AG04450 (cell line): ENCODE measurements around the gene TNFRSF18. TPM values are rescaled to one million over a fixed set of nuclear protein-coding genes. Genes with fewer than 3 reads are reported as not detected.

Experiments used
- CTCF ChIA-PET: fragments of 300-600, 350-600 bp; formaldehyde crosslinking; extraction: SDS; loops from one replicate; lab custom pipeline; 2022; ENCODE audit warnings: antibody characterized with exemption, inconsistent platforms; lab: Charles Lee
- POLR2A ChIA-PET: fragments of 350-600 bp; formaldehyde crosslinking; extraction: SDS; loops from one replicate; lab custom pipeline; 2021; ENCODE audit warnings: antibody characterized with exemption, inconsistent platforms; lab: Yijun Ruan, JAX
- DNase-seq: peaks from one replicate; pipeline ENCODE4 v3.0.0-alpha.2; 2011; ENCODE audit warnings: low read depth, low spot score
- H3K27ac ChIP-seq: one replicate; pipeline ENCODE4 v1.5.1; 2012; ENCODE audit warnings: low read depth, low read length, control low read depth
- H3K27me3 ChIP-seq: one replicate; pipeline ENCODE4 v1.6.0; 2012; ENCODE audit warnings: low read length; ENCODE audit not compliant: control insufficient read depth, insufficient read depth
- H3K4me3 ChIP-seq: 2 replicates; pipeline ENCODE4 v1.5.1; 2011; ENCODE audit warnings: mild to moderate bottlenecking, low read depth, low read length, control low read depth
- H3K9me3 ChIP-seq: 2 replicates; pipeline ENCODE4 v1.5.1; 2012; ENCODE audit warnings: low read length; ENCODE audit not compliant: control insufficient read depth, insufficient read depth
- CTCF ChIP-seq: IDR thresholded peaks from 2 replicates; pipeline ENCODE4 v1.5.1; 2011; ENCODE audit warnings: low read depth, low read length, control low read depth, inconsistent platforms
- polyA plus RNA-seq: library from polyadenylated mRNA; depleted of rRNA; stranded (reverse); fragments of >200 nt; gene quantifications from 2 replicates; pipeline ENCODE4 v1.2.3, GENCODE V29; 2011

The TNFRSF18 gene
- polyA plus RNA-seq, 1 experiment, result 1.0 TPM

GRCh38 chr1:1219341-1219740 lies 12.9 kb upstream of the TNFRSF18 start:
- ChIA-PET POLR2A (no interaction called here), CTCF (no interaction called here)
- no peak overlapping the region for H3K4me3 ChIP-seq
- H3K27ac ChIP-seq, result no peak overlapping the region
- H3K27me3 ChIP-seq, result no peaks in the 10 kb centered on the region
- no peak for TF ChIP-seq CTCF
- no peak for DNase-seq
- peaks cover 14% of the 10 kb centered on the region; the same call in 1 of the 2 replicates for H3K9me3 ChIP-seq

- DNase-seq, result no peak
- no peak overlapping the region for H3K4me3 ChIP-seq
- H3K9me3 ChIP-seq, result peaks cover 14% of the 10 kb centered on the region; the same call in 1 of the 2 replicates
- CTCF ChIA-PET, result no interaction called here
- POLR2A ChIA-PET, result no interaction called here
- TF ChIP-seq CTCF, result no peak
- H3K27ac ChIP-seq, result no peak overlapping the region
- H3K27me3 ChIP-seq, result no peaks in the 10 kb centered on the region
Observed at GRCh38 chr1:1218524-1219200, 12.3 kb upstream of the TNFRSF18 start.

GRCh38 chr1:1217621-1218523 lies 11.5 kb upstream of the TNFRSF18 start:
- ChIA-PET POLR2A (interaction anchor here (0.6 kb wide), 1 partner anchor 121 kb away, joined by 4 read pairs; no protein-coding TSS in a partner anchor), CTCF (no interaction called here)
- no peak for DNase-seq

GRCh38 chr1:1216770-1217620 lies 10.6 kb upstream of the TNFRSF18 start:
- no peaks in the 10 kb centered on the region for H3K27me3 ChIP-seq
- no peak overlapping the region for H3K4me3 ChIP-seq
- DNase-seq, result no peak
- TF ChIP-seq CTCF, result no peak
- ChIA-PET POLR2A (interaction anchor here (0.6 kb wide), 1 partner anchor 120 kb away, joined by 4 read pairs; no protein-coding TSS in a partner anchor), CTCF (no interaction called here)
- H3K9me3 ChIP-seq, result peaks cover 14% of the 10 kb centered on the region; the same call in 1 of the 2 replicates
- H3K27ac ChIP-seq, result no peak overlapping the region

More at GRCh38 chr1:1217621-1218523, 11.5 kb upstream of the TNFRSF18 start:
- H3K4me3 ChIP-seq, result no peak overlapping the region
- no peak overlapping the region for H3K27ac ChIP-seq
- no peak for TF ChIP-seq CTCF
- no peaks in the 10 kb centered on the region for H3K27me3 ChIP-seq
- peaks cover 14% of the 10 kb centered on the region; the same call in 1 of the 2 replicates for H3K9me3 ChIP-seq
